SW480 (cell line): ENCODE measurements around the gene GGN.
"Not testable (repeated sequence)": the region's sequence is repeated elsewhere in the genome, so short reads cannot be mapped to it uniquely, and the experiment has no call there.

ENCODE experiments used
- DNase-seq: peaks from one replicate; pipeline ENCODE4 v3.0.0-alpha.2; 2016; ENCODE audit warnings: low spot score

Gene GGN

DNA sequence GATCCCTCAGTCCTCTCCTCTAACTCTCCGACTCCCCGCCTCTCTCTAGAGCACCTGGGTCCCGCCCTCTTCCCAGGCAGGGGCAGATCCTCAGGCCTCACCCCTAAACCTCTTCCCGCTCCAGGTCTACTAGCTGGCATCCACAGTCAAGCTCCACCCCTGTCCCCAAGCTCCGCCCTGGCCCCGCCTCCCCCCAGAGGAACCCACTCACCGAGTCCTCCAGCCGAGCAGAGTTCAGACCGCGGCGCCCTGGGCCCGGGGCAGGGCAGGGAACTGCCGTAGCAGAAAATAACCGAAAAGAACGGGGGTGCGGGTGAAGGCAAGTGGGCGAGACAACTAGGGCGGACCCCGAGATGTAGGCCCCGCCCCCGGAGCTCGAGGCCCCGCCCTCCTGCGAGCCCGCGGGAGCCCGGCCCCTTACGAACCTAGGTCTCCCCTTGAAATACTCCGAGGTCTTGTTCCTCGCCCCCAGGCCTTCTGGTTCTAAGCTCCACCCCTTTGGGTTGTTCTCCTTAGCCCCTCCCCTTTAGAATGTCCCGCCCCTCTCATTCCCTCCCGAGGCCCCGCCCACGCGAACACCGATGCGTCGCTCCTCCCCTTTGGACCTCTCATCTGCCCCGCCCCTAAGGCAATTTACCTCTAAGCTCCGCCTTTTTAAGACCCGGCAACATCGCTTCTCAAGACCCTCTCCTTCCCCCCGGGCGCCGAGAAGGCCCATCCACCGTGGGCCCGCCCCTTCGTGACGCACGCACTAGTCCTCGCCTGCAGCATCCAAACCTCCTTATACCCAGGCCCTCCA is at the start of gene GGN:
GGN (minus strand) TSS at position 485 of the 799 bp plus-strand sequence. CDS start 773 bp downstream, outside the sequence.
- DNase-seq, result peak; percentile 97

DNA sequence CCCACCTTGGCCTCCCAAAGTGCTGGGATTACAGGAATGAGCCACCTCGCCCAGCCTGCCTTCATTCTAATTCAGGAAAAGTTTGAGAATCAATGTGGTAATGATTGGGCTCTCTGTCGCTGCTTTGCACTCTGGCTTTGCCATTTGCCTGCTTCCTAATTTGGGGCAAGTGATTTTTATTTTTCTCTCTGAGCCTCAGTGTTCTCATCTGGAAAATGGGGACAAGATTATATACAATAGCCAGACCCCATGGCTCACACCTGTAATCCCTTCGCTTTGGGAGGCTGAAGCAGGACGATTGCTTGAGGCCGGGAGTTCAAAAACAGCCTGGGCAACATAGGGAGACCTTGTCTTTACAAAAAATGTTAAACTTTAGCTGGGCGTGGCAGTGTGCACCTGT is 49.5 kb upstream of the GGN start:
- DNase-seq, result no peak

DNA sequence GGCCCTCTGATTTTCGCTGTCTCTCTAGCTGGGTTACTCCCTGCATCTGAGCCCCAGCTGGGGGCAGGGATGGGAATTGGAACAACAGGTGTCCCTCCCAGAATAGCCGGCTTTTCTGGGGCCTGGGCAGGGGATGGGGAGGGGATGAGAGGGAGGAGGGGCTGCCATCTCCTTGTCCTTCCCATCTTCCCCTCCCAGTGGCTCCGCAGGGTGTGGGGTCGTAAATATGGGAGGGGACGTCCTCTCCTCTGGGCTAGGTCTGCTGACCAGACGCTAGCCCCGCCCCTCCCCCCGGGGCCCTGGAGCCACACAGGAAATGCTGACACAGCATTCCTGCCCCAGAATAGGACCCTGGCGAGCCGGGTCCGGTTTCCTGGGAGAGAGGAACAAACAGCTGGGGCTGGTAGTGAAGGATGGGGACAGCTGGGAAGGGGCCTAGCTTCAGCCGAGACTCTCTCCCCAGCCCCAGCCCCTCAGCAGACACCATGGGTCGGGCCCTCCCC is 46.8 kb upstream of the GGN start:
- no peak for DNase-seq

DNA sequence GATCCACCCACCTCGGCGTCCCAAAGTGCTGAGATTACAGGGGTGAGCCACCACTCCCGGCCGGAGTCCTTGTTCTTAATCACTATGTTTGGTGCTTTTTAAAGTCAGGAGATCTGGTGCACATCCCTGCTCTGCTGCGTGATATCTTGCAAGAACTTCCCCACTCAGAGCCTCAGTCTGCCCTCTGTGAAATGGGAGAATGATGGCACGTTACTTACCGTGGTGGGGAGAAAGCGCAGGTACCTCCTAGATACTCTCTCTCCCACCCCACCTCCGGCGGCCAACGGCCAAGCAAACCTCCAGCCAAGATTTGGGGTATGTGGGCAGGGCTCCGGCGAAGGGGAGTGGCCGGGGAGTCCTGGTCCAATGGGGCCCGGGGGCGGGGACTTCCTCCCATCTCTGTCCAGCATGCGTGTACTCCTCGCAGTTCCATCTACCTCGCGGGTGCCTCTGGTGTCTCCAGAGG is 45.5 kb upstream of the GGN start, which contains the start of gene RYR1:
RYR1 (plus strand) TSS at position 424 of the 466 bp plus-strand sequence. CDS start 139 bp downstream, outside the sequence.
- no peak for DNase-seq

GRCh38 chr19:38430931-38431330 is 43.1 kb upstream of the GGN start:
- DNase-seq, result no peak

GRCh38 chr19:38429811-38430156 is 42.0 kb upstream of the GGN start:
- no peak for DNase-seq

- no peak for DNase-seq
Observed at GRCh38 chr19:38429055-38429810, 41.4 kb upstream of the GGN start.

GRCh38 chr19:38427035-38427677 is 39.3 kb upstream of the GGN start:
- not testable (repeated sequence) for DNase-seq

DNA sequence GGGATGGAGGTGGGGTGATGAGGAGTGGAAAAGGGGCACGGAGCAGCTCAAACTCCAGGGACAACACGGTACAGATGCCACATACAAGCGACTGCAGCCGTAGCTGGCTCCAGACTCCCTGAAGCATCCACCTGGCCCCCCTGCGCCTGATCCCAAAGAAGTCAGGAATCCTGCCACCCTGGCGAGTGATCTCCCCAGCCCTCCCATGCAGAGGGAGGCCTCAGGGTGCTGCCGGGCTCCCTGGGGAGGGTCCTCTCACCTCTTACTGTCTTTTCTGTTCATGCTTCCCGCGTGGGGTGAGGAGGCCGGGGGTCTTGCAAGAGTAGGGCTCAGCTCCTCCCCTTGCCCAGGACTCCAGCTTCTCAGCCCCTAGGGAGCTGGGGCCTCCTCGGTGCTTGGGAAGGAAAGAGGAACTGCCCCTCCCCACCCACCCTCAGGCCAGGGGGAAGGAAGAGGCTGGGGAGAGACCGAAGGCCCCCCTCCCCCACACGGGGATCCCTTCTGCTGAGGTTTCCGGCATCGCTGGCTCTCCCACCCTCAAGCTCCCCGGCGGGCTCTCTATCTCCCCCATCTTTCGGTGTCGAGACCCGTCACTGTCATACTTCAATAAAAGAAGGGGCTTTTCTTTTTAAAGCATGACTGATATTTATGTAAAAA is 38.1 kb upstream of the GGN start, which contains the start of gene RASGRP4:
RASGRP4 (minus strand) TSS at position 410 of the 657 bp plus-strand sequence; CDS start at position 282, 128 bp downstream.
- no peak for DNase-seq

DNA sequence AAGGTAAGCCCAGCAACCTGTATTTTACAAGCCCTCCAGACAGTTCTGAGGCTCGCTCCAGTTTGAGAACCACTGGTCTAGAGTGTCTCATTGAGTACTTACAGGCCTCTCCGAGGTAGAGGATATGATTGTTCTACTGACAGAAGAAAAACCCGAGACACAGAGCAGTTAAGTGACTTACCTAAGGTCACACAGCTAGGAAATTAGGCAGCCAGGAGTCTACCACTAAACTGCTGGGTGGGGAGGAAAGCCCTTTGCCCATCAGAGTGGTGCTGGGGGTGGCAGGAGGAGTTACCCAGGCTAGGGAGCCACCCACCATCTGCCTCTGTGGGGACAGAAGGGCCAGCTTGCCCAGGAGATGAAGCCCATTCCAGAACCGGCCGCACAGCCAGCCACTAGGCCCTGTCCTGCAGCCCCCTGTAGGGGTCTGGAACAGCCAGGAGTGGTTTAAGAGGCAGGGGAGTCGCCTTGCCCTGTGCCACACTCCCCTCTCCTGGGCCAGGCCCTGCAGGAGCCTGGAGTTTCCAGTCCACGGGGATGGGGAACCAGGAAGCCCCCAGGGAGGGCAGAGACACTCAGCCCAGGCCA is 37.5 kb upstream of the GGN start:
- no peak for DNase-seq

GRCh38 chr19:38424272-38424671 is 36.4 kb upstream of the GGN start:
- DNase-seq, result no peak

GRCh38 chr19:38422438-38422837 is 34.6 kb upstream of the GGN start:
- DNase-seq, result no peak

DNA sequence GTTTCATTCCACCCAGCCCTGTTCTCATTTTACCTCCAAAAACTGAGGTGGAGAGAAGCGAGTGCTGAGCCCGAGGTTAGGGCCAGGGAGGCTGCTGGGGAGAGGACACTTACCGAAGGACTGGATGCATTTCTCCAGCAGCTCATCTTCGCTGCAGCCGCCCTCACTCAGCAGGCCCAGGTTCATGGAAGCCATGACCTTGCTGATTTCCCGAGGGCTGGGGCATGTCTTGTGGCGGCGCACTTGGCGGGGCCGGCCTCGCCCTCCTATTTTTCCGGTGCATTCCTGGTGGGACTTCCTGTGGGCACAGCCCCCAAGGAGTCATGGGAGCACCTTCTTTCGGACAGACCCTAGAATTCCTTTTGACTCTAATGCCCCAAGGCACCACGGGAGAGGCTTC is 34.0 kb upstream of the GGN start:
- no peak for DNase-seq

GRCh38 chr19:38420935-38421334 is 33.1 kb upstream of the GGN start:
- no peak for DNase-seq

GRCh38 chr19:38417544-38418506 is 30.0 kb upstream of the GGN start:
- peak; percentile 87 for DNase-seq

GRCh38 chr19:38417146-38417543 is 29.3 kb upstream of the GGN start:
- no peak for DNase-seq

GRCh38 chr19:38413416-38413815 is 25.6 kb upstream of the GGN start:
- DNase-seq, result no peak

- DNase-seq, result no peak
Observed at GRCh38 chr19:38412961-38413360, 25.1 kb upstream of the GGN start.

DNA sequence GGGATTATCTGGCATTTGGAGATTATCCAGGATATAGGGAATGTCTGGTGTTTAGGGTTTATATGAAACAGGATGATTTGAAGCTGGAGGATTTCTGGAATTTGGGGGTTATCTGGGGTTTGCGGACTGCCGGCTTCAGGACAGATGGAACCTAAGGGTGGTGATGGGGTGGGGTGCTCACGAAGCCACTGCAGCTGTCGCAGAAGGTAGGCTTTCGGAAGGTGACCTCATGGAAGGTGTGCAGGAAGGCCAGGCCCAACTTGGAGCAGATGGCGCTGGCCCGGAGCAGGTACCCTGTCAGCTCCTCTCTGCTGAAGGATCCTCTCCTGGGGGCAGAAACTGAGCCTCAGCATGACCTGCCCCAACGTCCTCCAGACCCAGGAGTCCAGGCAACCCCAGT is 24.7 kb upstream of the GGN start:
- DNase-seq, result no peak

DNA sequence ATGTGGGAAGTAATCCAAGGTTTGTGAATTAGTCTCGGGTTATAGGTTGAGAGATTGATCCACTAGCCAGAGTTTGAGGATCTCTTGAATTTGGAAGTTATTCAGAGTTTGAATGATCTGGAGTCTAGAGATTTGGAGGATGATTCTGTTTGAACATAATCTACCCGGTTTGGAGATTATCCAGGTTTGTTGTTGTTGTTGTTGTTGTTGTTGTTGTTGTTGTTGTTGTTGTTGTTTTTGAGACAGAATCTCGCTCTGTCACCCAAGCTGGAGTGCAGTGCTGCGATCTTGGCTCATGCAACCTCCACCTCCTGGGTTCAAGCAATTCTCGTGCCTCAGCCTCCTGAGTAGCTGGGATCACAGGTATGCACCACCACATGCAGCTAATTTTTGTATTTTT is 24.1 kb upstream of the GGN start:
- DNase-seq, result not testable (repeated sequence)
